ENCODE measurements around the gene TXNDC8.
A peak's percentile ranks its signal among the peaks of the same experiment; 100 is the strongest.

Gene TXNDC8

DNA sequence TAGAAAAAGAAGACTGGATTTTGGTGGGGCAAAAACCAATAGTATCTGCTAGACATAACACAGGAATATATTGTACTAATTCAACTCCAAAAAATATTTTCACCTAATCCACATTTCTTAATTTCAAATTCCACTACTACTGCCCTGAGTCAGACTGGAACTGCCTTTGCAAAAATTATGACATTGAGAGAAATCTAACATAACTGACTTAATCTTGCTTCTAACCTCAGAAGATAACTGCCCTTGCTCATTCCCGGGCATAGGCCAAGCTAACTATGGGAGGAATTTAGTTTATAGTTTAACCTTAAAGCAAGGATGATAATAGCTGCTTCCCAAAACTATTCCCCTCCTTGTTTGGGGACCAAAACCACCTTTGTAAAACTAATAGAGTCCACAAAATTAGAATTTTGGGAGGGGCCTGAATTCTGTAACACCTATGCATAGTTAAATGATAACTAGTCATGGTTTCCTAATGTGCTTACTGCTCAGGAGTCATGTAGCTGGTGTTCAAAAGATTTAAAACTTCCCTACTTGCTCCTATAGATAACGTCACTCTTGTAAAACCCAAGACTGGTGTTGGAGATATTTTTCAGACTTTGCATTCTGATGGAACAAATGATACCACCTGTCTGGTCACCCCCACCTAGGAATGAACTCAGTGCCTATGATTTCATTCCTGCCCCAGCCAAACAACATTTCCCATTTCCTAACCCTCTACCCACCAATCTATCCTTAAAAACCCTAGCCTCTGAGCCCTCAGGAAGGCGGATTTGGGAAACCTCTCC is 67.3 kb downstream of the TXNDC8 start:
- no peak for DNase-seq (ENCODE audit: low read depth)
- no peak overlapping the region for H3K4me3 ChIP-seq (ENCODE audit: low read depth, low read length)
- TF ChIP-seq, protein P1, sequence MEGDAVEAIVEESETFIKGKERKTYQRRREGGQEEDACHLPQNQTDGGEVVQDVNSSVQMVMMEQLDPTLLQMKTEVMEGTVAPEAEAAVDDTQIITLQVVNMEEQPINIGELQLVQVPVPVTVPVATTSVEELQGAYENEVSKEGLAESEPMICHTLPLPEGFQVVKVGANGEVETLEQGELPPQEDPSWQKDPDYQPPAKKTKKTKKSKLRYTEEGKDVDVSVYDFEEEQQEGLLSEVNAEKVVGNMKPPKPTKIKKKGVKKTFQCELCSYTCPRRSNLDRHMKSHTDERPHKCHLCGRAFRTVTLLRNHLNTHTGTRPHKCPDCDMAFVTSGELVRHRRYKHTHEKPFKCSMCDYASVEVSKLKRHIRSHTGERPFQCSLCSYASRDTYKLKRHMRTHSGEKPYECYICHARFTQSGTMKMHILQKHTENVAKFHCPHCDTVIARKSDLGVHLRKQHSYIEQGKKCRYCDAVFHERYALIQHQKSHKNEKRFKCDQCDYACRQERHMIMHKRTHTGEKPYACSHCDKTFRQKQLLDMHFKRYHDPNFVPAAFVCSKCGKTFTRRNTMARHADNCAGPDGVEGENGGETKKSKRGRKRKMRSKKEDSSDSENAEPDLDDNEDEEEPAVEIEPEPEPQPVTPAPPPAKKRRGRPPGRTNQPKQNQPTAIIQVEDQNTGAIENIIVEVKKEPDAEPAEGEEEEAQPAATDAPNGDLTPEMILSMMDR (IDR thresholded peaks at IDR 0.05; ENCODE audit: low read depth, low read length, missing control alignments) = no peak

DNA sequence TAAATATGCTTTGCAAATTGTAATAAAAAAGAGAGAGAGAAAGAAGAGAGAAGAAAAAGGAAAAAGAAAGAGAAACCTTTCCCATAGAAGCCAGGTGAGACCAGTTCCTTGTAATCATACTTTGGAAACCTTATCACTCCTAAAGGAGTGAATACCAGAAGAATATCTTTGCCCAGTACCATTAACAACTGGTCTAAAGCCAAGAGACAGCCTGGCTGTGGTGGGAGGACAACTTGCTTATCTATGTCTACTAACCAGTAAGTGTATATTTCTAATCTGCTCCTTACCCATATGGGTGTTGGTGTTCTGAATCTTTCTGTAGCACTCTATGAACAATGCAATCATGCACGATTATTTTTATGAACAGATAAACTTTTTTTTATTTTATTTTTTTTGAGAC is 70.9 kb downstream of the TXNDC8 start:
- no peak overlapping the region for H3K4me3 ChIP-seq (ENCODE audit: low read depth, low read length)
- TF ChIP-seq, protein P1 (IDR thresholded peaks at IDR 0.05; ENCODE audit: low read depth, low read length, missing control alignments) = no peak
- DNase-seq (ENCODE audit: low read depth) = no peak

DNA sequence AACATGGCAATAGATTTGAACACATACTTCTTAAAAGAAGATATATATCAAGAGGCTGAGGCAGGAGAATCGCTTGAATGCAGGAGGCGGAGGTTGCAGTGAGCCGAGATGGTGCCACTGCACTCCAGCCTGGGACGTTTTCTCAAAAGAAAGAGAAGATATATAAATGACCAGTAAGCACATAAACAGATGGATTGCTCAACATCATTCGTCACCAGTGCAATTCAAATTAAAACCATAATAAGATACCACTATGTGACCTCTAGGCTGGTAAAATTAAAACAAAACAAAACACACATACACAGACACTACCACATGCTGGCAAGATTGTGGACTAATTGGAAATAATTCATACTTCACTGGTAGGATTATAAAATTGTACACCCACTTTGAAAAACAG is 76.0 kb downstream of the TXNDC8 start:
- H3K4me3 ChIP-seq (ENCODE audit: low read depth, low read length) = no peak overlapping the region
- no peak for DNase-seq (ENCODE audit: low read depth)
- TF ChIP-seq, protein P1 (IDR thresholded peaks at IDR 0.05; ENCODE audit: low read depth, low read length, missing control alignments) = no peak

DNA sequence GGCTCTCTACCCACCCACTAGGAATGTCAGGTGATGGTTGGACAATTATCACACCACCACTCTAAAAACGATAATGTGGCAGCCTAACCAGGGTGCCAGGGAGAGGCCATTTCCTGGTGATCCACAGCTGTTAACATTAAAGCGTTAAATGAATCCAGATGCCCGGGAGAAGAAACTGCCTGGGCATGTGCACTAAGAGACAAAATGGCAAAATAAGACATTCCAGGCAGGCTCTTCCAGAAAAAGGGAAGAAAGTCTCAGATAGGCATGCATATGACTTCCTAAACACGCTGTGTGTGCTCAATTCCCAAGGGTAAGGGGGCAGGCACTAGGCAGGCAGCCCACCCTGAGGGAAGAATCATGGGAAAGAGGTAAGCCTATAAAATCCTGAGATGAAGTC is 76.8 kb downstream of the TXNDC8 start:
- TF ChIP-seq, protein P1 (IDR thresholded peaks at IDR 0.05; ENCODE audit: low read depth, low read length, missing control alignments) = no peak
- no peak for DNase-seq (ENCODE audit: low read depth)
- no peak overlapping the region for H3K4me3 ChIP-seq (ENCODE audit: low read depth, low read length)

DNA sequence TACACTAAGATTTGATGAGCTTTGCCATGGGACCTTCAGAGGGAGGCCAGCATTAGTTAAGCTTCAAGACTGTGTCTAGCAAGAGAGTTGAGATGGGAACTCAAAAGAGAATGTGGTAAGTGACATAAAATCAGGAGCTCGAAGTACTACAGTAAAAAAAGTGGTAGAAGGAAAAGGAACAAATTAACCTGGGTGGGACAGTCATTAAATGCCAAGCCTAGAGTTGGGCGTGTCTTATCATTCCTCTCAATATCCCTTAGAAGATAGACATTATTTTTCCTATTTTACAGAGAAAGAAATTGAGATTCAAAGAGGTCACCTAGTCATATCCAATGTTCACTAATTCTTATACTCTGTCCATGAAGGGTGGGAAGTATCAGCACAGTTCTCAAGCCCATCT is 78.1 kb downstream of the TXNDC8 start:
- TF ChIP-seq, protein P1 (IDR thresholded peaks at IDR 0.05; ENCODE audit: low read depth, low read length, missing control alignments) = no peak
- no peak overlapping the region for H3K4me3 ChIP-seq (ENCODE audit: low read depth, low read length)
- no peak for DNase-seq (ENCODE audit: low read depth)

DNA sequence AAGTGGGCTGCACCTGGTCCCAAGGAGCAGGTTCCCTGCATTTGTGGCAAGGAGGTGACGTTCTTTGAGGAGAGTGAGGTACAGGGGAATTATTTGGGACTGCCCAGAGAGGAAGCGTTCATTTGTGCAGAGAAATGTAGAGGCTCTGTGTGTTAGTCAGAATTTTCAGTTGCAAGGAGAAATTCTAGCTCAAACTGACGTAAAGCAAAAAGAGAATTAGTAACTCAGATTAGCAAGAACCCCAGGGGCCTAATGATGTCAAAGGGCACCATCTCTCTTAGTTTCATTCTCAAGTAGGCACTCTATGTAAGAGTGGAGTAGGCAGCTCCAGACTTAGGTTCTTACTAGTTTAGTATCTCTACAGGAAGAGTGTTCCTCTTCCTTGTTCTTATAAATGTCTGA is 79.0 kb downstream of the TXNDC8 start:
- peak overlapping the region; percentile 72; the same call in 1 of the 2 replicates for H3K4me3 ChIP-seq (ENCODE audit: low read depth, low read length)
- DNase-seq (ENCODE audit: low read depth) = no peak
- TF ChIP-seq, protein P1 (IDR thresholded peaks at IDR 0.05; ENCODE audit: low read depth, low read length, missing control alignments) = no peak

DNA sequence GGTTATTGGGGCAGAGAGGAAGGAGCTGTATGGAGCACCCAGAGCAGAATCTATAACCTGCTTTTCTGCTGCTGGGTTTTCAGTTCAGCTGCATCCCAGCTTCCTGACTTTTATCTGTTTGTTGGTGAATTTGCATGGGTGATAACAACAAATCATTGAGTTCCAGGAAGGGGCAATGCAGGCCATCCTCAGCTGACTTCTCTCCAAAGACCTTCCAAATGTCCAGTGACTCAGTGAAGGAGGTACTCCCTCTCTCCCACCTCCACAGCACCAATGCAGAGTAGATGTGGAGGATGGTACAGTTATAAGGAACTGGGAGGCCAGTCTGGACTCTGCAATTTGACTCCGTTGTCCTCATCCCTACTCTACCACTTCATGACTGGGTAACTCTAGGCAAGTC is 79.7 kb downstream of the TXNDC8 start:
- no peak for DNase-seq (ENCODE audit: low read depth)
- TF ChIP-seq, protein P1 (IDR thresholded peaks at IDR 0.05; ENCODE audit: low read depth, low read length, missing control alignments) = no peak
- peak overlapping the region; percentile 72 for H3K4me3 ChIP-seq (ENCODE audit: low read depth, low read length)
